ENCODE measurements around the gene NCAPD2. TPM values are rescaled to one million over a fixed set of nuclear protein-coding genes. Genes with fewer than 3 reads are reported as not detected.

NCAPD2 gene
- total RNA-seq, 1 experiment from 2014 or later = 266 TPM

DNA sequence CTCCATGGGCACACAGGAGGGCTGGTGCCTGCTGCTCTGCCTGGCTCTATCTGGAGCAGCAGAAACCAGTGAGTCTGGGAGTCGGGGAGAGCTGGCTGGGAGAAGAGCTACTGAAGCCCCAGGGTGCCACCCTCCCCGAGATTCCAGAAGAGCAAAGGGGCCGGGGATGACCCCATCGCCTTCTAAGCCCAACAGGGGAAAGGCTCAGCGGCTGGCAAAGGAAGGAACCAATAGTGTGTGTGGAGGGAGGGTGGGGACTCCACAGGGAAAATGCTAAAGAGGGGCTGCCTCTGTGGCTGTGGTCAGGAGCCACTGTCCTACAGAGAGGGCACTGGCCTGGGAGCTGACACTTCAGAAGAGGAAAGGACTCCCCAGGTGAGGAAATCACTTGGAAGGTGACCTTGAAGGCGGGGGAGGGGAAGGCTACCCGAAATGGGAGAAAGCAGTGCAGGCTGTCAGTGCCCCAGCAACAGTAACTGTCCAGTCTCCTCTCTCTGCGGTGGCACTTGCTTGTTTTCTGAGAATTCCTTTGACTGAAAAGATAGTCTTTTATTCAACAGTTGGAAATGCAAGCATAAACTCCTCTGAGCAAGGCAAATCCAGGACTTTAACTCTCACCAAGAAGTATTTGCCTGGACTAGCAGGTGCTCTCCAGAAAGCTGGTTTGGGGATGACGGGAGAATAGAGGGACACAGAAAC lies 41.5 kb upstream of the NCAPD2 start:
- no peaks in the 10 kb centered on the region for H3K27me3 ChIP-seq (ENCODE audit: insufficient read depth, low read depth)
- peak overlapping the region; percentile 63 for H3K4me3 ChIP-seq
- H3F3A ChIP-seq (ENCODE audit: insufficient read depth, low read depth) = no peaks in the 10 kb centered on the region; the same call in 1 of the 2 replicates
- no peaks in the 10 kb centered on the region for H3K9me3 ChIP-seq (ENCODE audit: insufficient read depth, low read depth)
- TF ChIP-seq, protein P1, sequence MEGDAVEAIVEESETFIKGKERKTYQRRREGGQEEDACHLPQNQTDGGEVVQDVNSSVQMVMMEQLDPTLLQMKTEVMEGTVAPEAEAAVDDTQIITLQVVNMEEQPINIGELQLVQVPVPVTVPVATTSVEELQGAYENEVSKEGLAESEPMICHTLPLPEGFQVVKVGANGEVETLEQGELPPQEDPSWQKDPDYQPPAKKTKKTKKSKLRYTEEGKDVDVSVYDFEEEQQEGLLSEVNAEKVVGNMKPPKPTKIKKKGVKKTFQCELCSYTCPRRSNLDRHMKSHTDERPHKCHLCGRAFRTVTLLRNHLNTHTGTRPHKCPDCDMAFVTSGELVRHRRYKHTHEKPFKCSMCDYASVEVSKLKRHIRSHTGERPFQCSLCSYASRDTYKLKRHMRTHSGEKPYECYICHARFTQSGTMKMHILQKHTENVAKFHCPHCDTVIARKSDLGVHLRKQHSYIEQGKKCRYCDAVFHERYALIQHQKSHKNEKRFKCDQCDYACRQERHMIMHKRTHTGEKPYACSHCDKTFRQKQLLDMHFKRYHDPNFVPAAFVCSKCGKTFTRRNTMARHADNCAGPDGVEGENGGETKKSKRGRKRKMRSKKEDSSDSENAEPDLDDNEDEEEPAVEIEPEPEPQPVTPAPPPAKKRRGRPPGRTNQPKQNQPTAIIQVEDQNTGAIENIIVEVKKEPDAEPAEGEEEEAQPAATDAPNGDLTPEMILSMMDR (conservative IDR thresholded peaks at IDR 0.05) = no peak
- TF ChIP-seq EZH2 (IDR thresholded peaks at IDR 0.05; ENCODE audit: low read depth) = no peak
- peaks cover 13% of the 10 kb centered on the region for H3K4me1 ChIP-seq (replicated peaks; ENCODE audit: insufficient read depth)
- H3K4me2 ChIP-seq = peak overlapping the region; percentile 98
- CTCF ChIA-PET = interaction anchor here (0.6 to 1.0 kb wide), 4 partner anchors 13 to 463 kb away, joined by 3 to 18 read pairs (median 4); no protein-coding TSS in a partner anchor
- BruUV-seq (replicated peaks) = no TSS peak
- DNase-seq = no peak
- no peaks in the 10 kb centered on the region for H4K20me1 ChIP-seq (ENCODE audit: insufficient read depth)
- H2AFZ ChIP-seq = peak overlapping the region; percentile 99
- peak overlapping the region; percentile 52 for H3K27ac ChIP-seq
- POLR2A ChIA-PET (ENCODE audit: unreplicated experiment) = interaction anchor here (0.5 to 0.6 kb wide), 3 partner anchors 124 to 334 kb away, joined by 3 to 18 read pairs (median 3); no protein-coding TSS in a partner anchor
- no peaks in the 10 kb centered on the region for H3K79me2 ChIP-seq (ENCODE audit: low read depth)
- intact Hi-C loops (cut with micrococcal nuclease; ENCODE audit: unreplicated experiment) = loop anchor here (2.0 kb wide), 1 partner anchor 116 kb away; no protein-coding TSS in a partner anchor
- H3K9me2 ChIP-seq (ENCODE audit: insufficient read depth) = no peaks in the 10 kb centered on the region
- no peaks in the 10 kb centered on the region for H3K36me3 ChIP-seq (ENCODE audit: low read depth)

DNA sequence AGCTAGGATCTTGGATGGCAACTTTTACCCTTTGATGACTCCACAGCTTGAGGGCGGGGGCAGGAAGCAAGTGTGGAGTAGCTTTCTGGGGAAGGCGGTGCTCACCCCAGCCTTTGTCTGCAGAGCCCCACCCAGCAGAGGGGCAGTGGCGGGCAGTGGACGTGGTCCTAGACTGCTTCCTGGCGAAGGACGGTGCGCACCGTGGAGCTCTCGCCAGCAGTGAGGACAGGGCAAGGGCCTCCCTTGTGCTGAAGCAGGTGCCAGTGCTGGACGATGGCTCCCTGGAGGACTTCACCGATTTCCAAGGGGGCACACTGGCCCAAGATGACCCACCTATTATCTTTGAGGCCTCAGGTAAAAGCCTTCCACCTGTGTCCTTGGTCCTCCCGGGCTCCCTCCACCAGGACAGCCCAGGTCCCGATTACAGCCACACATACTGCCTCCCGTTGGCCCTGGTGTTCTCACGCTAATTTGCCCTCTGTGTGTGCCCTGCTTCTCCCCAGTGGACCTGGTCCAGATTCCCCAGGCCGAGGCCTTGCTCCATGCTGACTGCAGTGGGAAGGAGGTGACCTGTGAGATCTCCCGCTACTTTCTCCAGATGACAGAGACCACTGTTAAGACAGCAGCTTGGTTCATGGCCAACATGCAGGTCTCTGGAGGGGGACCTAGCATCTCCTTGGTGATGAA lies 40.8 kb upstream of the NCAPD2 start:
- Histone ChIP-seq H3K79me2 (ENCODE audit: low read depth) (no peaks in the 10 kb centered on the region), H3K4me1 (replicated peaks; ENCODE audit: insufficient read depth) (peaks cover 13% of the 10 kb centered on the region), H3K4me2 (peak overlapping the region; percentile 98), H3K27me3 (ENCODE audit: insufficient read depth, low read depth) (no peaks in the 10 kb centered on the region), H2AFZ (no peak overlapping the region), H3K36me3 (ENCODE audit: low read depth) (no peaks in the 10 kb centered on the region), H3K9me2 (ENCODE audit: insufficient read depth) (no peaks in the 10 kb centered on the region), H3K27ac (no peak overlapping the region), H3K4me3 (no peak overlapping the region), H3K9me3 (ENCODE audit: insufficient read depth, low read depth) (no peaks in the 10 kb centered on the region), H4K20me1 (ENCODE audit: insufficient read depth) (no peaks in the 10 kb centered on the region), H3F3A (ENCODE audit: insufficient read depth, low read depth) (no peaks in the 10 kb centered on the region; the same call in 1 of the 2 replicates)
- CTCF ChIA-PET = interaction anchor here (0.6 to 1.0 kb wide), 2 partner anchors 12 to 161 kb away, joined by 3 to 18 read pairs; no protein-coding TSS in a partner anchor
- DNase-seq = peak in 1 of 2 experiments; percentile 57
- BruUV-seq (replicated peaks) = no TSS peak
- POLR2A ChIA-PET (ENCODE audit: unreplicated experiment) = interaction anchor here (0.6 kb wide), 2 partner anchors 125 to 183 kb away, joined by 3 to 18 read pairs; no protein-coding TSS in a partner anchor
- TF ChIP-seq EZH2 (IDR thresholded peaks at IDR 0.05; ENCODE audit: low read depth) = no peak
- TF ChIP-seq, protein P1 (conservative IDR thresholded peaks at IDR 0.05) = no peak
- intact Hi-C loops (cut with micrococcal nuclease; ENCODE audit: unreplicated experiment) = loop anchor here (2.0 kb wide), 1 partner anchor 116 kb away; no protein-coding TSS in a partner anchor

DNA sequence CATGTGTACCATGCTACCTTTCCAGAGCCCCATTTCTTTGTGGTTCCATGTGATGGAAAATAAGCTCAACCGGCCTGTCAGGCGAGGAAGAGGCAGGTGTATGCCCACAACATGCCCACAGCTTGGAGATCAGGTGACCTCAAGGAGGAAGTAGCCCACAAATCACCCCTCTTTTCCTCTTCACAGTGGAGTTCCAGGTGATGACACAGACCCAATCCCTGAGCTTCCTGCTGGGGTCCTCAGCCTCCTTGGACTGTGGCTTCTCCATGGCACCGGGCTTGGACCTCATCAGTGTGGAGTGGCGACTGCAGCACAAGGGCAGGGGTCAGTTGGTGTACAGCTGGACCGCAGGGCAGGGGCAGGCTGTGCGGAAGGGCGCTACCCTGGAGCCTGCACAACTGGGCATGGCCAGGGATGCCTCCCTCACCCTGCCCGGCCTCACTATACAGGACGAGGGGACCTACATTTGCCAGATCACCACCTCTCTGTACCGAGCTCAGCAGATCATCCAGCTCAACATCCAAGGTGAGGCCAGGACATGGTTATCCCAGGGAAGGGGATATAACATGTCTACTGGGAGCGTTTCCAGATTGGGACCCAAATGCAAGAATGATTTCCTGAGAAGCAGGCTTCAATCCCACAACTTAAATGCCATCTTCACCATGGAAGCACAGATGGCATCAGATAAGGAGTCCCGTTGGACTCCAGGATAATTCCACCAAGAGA lies 36.5 kb upstream of the NCAPD2 start:
- BruUV-seq (replicated peaks) = no TSS peak
- Histone ChIP-seq H3K79me2 (ENCODE audit: low read depth) (no peaks in the 10 kb centered on the region), H3K4me3 (no peak overlapping the region), H3K4me1 (replicated peaks; ENCODE audit: insufficient read depth) (peaks cover 5% of the 10 kb centered on the region; the same call in 1 of the 2 replicates), H3K36me3 (ENCODE audit: low read depth) (no peaks in the 10 kb centered on the region), H3K27ac (no peak overlapping the region), H3K4me2 (no peak overlapping the region), H3K9me3 (ENCODE audit: insufficient read depth, low read depth) (no peaks in the 10 kb centered on the region), H2AFZ (no peak overlapping the region), H3F3A (ENCODE audit: insufficient read depth, low read depth) (no peaks in the 10 kb centered on the region; the same call in 1 of the 2 replicates), H3K27me3 (ENCODE audit: insufficient read depth, low read depth) (no peaks in the 10 kb centered on the region), H4K20me1 (ENCODE audit: insufficient read depth) (no peaks in the 10 kb centered on the region), H3K9me2 (ENCODE audit: insufficient read depth) (no peaks in the 10 kb centered on the region)
- intact Hi-C loops (cut with micrococcal nuclease; ENCODE audit: unreplicated experiment) = no loop called here
- no peak for TF ChIP-seq EZH2 (IDR thresholded peaks at IDR 0.05; ENCODE audit: low read depth)
- ChIA-PET POLR2A (ENCODE audit: unreplicated experiment) (interaction anchor here (0.5 kb wide), 2 partner anchors 77 to 82 kb away, joined by 4 to 5 read pairs; partner anchors contain the start of gene GAPDH), CTCF (interaction anchor here (0.7 kb wide), 1 partner anchor 1013 kb away, joined by 4 read pairs; no protein-coding TSS in a partner anchor)
- DNase-seq = no peak
